Fibroblast of skin of right quadriceps (primary cell): ENCODE measurements around the gene FBLN1.
A peak's percentile ranks its signal among the peaks of the same experiment; 100 is the strongest.

Experiments
- DNase-seq: peaks from one replicate; pipeline ENCODE4 v3.0.0-alpha.2; 2013

The FBLN1 gene

DNA sequence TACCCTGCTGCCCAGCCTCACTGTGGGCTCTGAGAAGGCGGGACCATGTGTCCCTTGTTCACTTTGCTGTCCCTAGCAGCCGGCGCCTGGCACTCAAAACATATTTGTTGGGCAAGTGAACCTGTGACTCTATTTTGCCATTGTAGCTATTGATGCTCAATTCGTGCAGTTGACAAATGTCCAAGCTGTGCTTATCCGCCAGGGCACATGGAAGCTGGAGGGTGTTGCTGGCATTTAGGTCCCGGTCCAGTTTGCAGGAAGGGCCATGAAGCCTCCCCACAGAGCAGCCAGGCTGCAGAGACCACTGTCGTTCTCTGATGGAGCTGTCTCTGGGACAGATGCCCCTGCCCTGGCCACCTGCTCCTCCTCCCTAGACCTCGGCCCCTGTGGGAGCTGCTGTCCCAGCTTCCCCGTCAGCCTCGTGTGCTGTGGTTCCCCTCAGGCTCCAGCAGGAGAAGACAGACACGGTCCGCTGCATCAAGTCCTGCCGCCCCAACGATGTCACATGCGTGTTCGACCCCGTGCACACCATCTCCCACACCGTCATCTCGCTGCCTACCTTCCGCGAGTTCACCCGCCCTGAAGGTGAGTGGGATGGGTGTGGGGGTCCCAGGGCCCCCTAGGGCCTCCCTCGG is 71.5 kb downstream of the FBLN1 start:
- DNase-seq = no peak

DNA sequence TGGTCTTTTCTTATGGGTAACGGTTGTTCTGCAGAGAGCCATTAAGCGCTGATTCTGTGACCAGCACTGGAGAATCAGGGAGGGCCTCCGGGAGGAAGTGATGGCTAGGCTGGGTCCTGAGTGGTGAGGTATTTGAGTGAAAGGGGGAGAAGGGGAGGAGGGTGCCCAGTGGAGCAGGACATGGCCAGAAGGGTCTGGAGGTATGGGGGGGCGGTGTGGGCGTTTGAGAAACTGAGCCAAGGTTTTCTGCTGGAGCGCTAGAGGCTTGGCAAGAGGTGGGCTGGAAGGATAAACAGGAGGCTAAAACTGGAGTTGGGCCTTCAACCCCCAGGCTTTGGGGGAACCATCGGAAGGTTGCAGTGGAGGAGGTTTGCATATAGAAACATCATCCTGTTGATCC is 72.5 kb downstream of the FBLN1 start:
- DNase-seq = no peak

DNA sequence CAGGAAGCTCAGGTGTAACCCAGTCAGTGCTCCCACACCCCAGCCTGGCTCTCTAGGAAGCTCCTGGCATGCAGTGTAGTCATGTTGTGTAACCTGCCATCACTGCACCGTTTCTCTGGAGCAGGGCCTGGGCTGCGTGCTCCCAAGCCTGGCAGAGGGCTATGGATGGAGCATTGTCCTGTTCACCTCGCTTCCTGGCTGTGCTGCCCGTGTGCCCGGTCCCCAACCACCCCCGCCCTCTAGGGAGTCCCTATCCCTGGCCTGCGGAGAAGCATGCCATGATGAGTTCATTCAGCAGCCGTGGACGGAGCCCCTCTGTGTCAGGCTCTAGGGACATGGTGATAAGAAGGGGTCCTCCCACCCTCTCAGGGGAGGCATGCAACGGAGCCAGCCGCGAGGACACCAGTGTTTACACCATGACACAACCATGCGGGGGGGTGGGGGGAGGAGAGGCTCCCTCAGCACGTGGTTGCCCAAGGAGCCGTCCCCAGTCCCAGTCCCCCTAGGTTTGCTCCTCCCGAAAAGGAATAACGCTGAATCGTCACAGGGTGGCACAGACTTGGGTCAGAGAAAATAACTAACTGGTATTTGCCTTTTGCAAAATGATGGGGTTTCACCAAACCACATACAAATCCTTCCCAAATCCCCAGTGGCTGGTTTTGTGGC is 73.1 kb downstream of the FBLN1 start:
- no peak for DNase-seq

DNA sequence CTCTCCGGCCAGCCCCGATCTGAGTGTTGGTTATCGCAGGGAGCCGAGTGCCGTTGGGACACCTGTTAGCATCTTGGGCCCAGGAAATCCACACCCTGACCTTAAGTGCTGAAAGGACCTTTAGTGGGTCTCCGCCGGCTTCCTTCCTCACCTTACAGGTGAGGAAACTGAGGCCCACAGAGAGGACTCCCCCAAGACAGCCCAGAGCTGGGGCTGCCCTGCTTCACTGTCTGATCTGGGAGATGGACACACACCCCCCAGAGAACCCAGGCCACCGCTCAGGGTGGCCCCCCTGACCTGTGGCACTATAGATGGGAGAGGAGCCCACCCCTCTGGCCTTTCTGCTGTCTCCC is 73.6 kb downstream of the FBLN1 start:
- DNase-seq = no peak

DNA sequence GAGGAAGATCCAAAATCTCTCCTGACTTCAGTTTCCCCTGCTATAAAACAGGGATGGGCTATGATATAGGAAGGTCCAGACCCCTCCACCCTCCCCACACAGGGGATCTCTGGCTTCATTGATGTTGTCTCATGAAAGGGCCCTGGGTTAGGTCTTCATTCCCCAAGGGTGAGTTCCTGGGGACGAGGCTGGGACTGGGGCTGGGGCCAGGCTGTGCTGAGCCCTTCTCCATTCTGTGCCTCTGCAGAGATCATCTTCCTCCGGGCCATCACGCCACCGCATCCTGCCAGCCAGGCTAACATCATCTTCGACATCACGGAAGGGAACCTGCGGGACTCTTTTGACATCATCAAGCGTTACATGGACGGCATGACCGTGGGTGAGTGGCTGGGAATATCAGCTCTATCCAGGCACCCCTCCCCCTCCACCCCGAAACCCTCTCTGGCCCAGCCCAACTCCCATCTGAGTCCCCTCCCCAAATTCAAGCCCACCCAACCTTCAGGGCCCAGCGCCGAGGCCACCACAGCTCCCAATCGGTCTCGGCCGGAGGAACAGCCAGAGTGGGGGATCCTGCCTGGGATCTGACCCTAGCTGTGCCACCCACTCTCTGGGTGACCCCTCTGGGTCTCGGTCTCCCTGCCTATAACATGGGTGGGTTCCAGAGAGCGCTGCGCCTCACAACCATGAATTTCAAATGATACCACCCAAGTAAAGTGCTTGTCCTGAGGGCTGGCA is 74.2 kb downstream of the FBLN1 start:
- DNase-seq = no peak

DNA sequence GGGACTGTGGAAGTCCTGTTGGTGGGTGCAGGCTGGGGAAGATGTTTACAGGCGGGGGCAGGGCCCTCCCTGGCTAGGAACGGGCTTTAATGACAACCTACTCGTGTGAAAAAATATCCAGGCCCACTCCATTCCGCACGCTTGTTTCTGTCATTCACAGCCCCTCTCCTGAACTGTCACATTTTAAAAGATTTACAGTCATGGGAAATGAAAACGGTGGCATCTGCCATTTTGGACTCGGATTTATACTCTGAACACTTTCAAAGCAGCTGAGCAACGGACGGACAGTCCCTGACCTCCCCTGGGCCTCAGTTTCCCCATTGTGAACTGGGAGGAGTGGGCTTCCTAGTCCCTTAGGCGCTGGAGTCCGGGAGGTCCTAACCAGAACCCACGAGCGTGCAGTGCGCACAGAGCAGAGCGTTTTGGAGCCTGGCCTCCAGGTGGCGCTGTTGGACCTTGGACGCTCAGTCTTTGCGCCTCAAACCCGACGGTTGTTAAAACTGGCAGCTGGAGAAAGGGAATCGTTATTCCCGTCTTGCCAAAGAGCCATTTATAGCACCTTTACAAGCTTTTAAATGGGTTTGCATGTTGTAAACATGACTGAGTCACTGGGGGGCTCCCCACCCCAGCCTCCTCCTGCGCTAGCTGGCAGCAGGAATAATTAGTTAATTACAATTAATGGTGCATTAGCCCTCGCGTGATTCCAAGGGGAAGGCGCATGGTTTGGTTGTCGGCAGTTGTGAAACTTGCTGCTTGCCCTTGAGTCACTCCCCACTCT is 75.3 kb downstream of the FBLN1 start:
- DNase-seq = peak; percentile 74

DNA sequence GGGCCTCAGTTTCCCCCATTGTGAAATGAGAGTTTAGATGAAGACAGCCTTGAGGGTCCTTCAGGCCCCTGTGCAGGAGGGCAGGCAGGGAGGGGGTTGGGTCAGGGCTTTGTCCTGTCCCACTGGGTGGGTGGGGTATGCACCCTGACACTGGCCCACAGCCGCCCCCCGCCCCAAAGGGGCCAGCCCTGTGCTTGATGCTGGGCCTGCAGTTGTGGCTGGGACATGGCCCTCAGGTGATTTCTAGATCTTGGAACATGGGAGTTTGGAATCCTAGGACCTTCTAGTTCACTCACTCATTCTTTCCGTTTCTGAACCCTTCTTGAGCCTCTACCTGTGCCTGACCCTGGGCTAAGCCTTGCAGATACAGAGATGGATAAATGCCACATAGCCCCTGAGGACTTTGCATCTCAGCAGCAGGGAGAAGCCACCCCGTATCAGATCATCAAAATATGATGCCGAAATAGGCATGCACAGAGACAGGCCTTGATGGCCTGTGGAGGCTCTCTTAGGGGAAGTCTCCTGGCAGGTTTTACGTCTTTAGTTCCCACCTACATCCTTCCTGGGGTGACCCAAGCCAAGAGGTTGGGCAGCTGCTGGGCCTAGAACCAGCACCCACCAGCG is 76.0 kb downstream of the FBLN1 start:
- no peak for DNase-seq

DNA sequence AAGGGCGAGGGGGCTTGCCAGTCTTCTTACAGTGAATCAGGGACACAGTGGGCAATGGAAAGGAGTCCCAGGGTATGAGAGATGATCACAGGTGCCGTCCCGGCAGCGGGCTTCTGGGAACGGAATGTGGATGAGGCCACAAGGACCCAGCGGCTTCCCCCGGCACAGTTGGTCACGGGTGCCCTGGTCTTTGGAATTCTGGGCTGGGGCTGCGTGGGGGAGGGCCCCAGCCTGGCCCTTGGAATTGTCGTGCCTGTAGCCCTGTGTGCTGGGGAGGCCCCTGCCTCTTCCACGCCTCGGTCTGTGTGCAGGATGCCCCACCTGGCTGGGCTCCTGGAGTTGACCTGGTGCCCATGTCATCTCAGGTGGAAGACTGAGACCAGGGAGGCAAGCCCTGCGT is 76.6 kb downstream of the FBLN1 start:
- DNase-seq = no peak

DNA sequence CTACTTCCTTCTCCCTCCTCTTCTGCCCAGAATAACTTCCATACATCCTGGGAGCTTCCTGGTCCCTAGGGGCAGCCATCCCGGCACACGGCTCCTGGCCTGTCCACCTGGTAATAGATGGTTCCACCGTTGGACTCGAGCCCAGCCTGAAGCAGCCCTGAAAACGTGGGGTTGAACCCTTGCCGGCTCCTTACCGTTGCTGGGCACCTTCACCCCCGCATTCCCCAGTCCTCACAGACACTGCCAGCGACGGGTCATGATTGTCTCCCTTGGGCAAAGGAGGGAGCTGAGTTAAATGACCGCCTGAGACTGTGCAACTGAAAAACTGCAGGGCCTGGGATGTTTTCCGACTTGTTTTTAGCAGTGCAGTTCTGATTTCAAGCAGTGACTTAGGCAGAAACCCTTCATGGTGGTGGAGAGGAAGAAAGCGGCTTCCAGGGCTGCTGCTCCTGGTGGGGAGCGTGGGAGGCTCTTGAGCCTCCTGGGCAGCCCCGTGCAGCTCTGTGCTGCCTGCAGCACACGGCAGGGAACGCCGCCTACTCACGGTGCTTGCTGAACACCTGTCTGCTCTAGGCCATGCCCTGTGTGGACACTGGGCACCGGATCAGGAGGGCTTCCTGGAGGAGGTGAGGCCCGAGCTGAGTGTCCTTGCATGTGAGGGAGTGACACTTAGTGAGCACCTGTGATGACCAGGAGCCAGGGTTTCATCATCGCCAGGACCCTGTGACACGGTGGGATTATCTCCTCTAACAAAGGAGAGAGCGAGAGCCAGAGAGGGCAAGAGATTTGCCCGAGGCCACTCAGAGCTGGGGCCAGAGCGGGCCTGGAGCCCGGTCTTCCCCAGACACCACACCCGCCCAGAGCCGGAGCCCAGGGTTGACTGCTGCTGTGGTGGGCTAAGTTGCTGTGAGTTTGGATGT is 77.4 kb downstream of the FBLN1 start:
- no peak for DNase-seq

DNA sequence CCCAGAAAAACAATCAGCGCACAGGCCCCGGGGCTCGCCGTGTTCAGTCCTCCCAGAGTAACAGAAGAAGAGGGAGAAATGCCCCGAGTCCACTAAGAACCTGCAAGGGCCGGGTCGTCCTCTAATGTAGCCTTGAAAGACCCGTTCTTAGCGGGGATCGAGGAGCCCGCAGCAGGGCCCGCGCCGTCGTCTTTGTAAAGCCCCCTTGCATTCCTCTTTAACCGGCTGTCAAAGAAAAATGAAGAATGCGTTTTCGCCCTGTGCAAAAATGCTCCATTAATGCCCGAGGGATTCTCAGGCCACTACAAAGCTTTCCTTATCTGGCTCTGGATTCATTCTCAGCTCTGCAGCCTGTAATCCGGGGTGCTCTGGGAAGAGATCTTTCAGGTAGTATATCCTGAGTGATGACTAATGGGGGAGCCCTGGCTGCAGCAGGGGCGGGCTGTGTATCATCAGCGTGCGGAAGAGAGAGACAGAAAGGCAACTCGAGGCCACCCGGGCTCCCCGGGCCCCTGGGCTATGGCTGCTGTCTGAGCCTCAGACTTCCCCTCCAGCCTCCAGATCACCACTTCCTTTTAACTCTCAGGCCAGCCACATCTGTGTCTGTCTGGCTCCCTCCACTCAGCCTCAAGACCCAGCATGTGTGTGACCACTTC is 78.2 kb downstream of the FBLN1 start:
- no peak for DNase-seq

DNA sequence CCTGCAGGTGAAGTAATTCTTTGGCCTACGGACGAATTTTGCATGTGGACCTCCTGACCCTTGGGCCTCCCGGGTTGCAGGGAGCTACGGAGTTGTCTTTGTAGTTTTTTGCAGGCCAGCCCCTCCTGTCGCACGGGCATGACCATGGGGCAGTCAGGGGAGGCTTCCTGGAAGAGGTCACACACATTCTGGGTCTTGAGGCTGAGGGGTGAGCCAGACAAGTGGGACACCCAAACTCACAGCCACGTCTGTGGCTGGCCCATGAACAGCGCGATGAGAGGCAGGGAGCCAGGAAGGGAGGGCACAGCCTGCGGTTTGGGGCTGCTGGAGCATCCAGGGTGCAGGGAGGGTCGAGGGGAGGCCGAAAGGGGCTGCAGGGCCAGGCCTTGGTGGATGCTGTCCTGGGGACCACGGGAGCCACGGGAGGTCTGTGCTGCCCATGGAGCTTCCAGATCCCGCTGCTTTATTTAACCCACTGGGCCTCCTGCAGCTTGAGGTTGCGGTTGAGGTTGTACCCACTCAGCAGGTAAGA is 78.9 kb downstream of the FBLN1 start:
- no peak for DNase-seq

DNA sequence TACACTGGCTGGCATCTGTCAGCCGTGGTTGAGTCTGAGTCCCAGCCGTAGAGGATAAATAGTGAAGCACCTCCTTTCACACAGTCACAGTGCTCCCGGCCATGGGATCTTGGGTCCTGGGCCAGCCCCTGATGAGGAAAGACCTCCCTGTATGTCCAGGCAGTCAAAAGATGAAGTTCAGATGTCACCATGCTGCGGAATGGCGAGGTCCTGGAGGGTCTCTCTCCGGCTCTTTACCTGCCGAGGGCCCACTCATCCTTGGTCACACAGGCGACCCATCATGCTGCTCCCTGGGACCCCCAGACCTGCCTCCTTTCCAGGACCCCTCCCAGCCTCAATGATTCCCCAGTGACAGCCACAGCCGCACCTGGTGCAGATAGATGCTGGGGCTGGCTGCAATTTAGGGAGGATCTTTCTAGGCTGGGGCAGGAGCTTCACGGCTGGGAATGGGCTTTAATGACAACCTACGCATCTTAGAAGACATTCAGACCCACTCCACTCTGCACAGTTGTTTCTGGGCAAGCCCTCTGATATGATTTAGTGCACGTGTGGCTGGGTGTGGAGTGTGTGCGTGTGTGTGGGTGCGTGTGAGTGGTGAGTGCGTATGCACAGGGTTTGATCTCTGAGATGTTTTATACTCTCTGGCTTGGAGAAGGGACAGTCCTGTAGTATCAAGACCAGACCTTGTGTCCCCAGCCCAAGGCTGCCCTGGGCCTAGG is 79.7 kb downstream of the FBLN1 start:
- no peak for DNase-seq

DNA sequence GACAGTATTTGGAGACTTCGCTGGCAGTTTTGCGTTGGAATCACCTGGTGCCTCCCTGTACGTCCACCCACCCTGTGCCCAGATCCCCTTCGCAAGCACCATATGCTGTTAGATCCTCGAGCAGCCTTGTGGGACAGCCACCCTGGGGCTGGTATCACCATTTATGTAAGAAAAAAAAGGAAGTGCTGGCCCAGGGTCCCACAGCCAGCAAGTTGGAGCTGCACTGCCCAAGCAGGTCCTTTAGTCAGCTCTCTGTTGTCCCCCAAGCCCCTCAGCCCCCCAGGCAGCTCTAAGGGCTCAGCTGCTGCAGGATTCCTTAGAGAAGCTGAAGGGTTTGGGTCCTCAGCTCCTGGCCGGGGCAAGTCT is 80.3 kb downstream of the FBLN1 start:
- DNase-seq = no peak

DNA sequence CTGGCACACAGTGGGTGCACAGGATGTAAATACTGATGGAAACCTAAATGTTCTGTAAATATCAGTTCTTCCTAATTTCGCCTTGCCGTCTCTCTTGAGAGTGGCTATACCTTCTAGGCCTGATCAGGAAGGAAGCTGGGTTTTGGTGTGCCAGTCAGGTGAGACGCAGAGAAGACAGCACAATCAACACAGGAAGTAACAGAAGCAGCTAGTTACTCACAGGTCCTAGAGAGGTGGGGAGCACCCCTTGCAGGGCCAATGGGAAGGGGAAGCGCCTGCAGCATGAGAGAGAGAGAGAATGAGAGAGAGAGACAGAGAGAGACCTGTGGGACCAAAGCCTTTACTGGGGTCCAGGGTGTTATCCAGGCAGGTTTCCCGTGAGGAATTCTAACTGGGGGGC is 80.8 kb downstream of the FBLN1 start:
- no peak for DNase-seq

DNA sequence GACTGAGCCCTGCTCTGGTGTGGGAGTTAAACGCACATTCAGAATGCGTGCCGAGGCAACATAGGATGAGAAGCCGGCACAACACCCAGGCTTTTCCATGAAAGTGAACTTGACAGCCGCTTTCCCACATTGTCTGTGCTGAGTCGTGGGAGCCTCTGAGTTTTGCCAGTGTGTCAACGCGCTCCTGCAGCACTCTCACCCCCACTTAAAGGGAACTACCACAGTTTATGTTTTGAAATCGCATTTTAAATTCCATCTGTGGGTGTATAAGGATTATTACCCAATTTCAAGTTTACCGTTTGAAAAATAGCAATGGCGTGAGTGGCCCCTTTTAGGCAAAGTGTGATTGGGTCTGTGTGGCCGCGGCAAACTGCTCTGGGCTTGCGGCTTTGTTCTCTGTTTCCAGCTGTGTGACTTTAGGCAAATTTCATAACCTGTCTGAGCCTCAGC is 81.5 kb downstream of the FBLN1 start:
- no peak for DNase-seq

DNA sequence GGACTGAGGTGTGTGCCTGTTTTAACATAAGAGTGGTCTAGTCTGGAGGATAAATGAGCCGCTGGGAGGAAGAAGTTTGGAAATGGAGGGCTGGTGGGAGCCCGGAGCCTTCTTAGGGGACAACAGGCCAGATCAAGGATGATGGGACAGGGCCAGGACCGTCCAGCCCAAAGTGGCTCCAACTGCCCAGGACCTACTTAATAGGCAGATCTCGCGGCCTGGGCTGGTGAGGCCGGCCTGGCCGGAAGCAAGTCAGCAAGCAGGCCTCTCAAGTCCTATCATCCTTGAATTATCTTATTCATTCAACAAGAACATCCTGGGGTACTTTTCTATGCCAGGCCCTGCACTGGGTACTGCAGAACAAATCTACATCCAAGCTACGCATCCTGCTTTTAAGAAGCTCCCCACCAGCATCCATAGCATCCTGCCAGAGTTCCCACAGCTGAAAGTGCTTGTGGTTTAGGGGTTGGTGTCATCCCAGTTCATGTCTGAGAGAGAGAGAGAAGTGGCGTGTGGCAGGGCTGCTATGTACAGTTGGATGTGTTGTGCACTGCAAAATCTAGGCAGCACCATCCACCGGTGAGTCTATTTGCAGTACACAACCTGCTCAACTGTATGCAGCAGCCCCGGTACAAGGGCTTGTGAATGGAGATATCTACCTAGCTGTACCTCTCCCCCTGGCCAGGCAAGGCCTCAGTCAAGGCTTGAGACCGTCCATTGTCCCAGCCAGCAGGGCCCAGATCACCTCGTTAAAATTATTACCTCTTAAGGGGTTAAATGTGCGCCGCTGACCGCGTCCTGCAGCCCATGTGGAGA is 82.1 kb downstream of the FBLN1 start:
- DNase-seq = no peak

DNA sequence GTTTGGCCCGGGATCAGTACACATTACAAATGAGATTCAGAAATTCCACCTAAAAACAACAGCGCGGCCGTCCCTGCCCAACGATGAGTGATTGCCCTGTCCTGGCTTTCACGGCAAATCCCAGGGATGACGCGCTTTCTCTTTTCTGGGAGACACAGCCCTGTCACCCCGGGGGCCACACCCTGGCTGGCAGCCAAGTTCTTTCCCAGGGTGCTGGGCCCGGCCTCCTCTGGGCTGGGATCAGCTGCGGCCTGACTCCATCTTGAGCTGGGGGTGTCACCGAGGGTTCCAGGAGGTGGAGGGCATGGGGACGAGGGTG is 82.7 kb downstream of the FBLN1 start:
- DNase-seq = no peak

DNA sequence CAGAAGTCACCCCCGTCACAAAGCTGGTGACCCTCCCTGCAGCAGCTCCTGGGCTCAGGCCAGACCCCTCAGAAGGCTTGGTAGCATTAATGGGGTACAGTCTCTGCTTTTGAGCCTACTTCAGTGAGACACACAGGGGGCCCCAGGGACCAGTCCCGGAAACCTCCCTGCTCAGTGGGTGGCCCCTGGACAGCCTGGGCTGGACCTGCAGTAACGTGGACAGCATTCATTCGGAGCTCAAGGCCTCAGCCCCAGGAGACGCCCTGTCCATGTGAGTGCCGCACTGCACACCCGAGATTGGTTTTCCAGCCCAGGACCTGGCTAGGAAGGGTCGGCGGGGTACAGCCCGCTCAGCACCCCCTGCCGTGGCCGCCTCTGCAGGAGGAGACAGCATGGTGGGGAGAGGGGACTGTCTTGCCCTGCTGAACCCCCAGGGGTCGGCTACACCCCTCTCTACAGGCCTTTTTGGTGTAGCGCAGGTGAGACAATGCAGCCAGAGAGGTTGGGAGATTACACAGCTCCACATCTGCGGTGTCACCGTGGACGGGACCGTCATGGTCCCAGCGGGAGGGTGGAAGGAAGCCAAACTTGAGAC is 83.4 kb downstream of the FBLN1 start:
- no peak for DNase-seq

DNA sequence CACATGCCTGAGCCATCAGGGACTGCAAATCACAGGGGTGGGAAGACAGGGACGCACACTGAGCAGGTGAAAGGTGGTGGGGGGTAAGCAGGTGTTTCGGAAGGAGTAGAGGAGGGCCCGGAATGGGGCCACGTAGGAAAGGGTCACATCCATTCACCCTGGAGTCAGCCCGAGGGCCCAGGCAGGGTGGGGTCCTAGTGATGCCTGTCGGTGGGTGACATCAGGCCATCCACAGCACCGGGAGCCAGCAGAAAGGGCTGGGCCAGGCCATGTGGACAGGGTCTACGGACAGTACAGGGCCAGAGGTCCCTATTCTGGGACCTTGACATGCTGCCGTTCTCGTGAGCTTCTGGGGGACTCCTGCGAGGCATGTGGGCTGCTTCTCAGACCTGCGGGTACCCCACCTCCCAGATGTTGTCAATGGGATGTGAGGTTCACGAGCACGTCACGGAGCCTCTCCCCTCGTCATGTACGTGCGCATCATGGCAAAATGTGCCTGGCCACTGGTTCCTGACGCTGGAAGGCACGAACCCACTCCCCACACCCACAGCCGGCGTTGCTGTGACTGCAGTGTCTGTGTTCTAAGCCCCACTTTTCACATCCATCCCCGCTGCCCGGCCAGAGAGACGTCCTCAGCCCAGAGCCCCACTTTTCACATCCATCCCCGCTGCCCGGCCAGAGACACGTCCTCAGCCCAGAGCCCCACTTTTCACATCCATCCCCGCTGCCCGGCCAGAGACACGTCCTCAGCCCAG is 84.1 kb downstream of the FBLN1 start:
- no peak for DNase-seq
